Gastroesophageal sphincter (tissue), 4 donors: ENCODE data around the gene SLC7A10. TPM values are rescaled to one million over a fixed set of nuclear protein-coding genes. Genes with fewer than 3 reads are reported as not detected.

ENCODE experiments used
- ATAC-seq: fragments of 150-250 bp; one replicate; pipeline ENCODE4 v1.9.1; 2016; ENCODE audit warnings: mild to moderate bottlenecking, moderate library complexity
- H3K27ac ChIP-seq, 4 donors: fragments of 200-600 bp; sonication (generic) in 3 of 4; 1 replicate in 3 of 4; 2 replicates in 1 of 4; pipeline ENCODE4 v1.5.1; 2016 to 2019
- H3K27me3 ChIP-seq: fragments of 200-600 bp; sonication (generic); one replicate; pipeline ENCODE4 v1.5.1; 2019
- H3K36me3 ChIP-seq, 2 donors: fragments of 200-600 bp; sonication (generic); one replicate each; pipeline ENCODE4 v1.5.1; 2019; ENCODE audit warnings: control low read depth in 1 of 2
- H3K4me1 ChIP-seq, 3 donors: fragments of 200-600 bp; sonication (generic); 1 replicate in 2 of 3; 2 replicates in 1 of 3; pipeline ENCODE4 v1.5.1; 2016 to 2019; ENCODE audit warnings: control low read depth in 2 of 3
- H3K4me3 ChIP-seq, 2 donors: fragments of 200-600 bp; sonication (generic); one replicate each; pipeline ENCODE4 v1.5.1; 2019; ENCODE audit warnings: mild to moderate bottlenecking in 1 of 2, moderate library complexity in 1 of 2
- H3K9me3 ChIP-seq, 3 donors: fragments of 200-600 bp; sonication (generic); one replicate each; pipeline ENCODE4 v1.5.1; 2017 to 2019; ENCODE audit warnings: control low read depth in 2 of 3
- CTCF ChIP-seq, 4 experiments: fragments of 200-600 bp in 2 of 4; fragments of 450-650 bp in 2 of 4; sonication (generic) in 1 of 4; IDR thresholded peaks; one replicate each; pipeline ENCODE4 v1.5.1; 2017 to 2019; ENCODE audit warnings: antibody characterized with exemption in 4 of 4, mild to moderate bottlenecking in 2 of 4, moderate library complexity in 2 of 4
- EP300 ChIP-seq: sonication (generic); formaldehyde crosslinking; IDR thresholded peaks from one replicate; pipeline ENCODE4 v1.6.1; 2017; ENCODE audit warnings: antibody characterized with exemption, mild to moderate bottlenecking
- POLR2A ChIP-seq, 2 donors: fragments of 450-650 bp; IDR thresholded peaks; one replicate each; pipeline ENCODE4 v1.6.1; 2017; ENCODE audit warnings: antibody characterized with exemption in 2 of 2, mild to moderate bottlenecking in 2 of 2, moderate library complexity in 1 of 2
- POLR2AphosphoS5 ChIP-seq: sonication (generic); formaldehyde crosslinking; IDR thresholded peaks from one replicate; pipeline ENCODE4 v1.6.1; 2017; ENCODE audit warnings: antibody characterized with exemption
- whole genome bisulfite sequencing, 2 donors: methylation state at CpG; one replicate each; pipeline ENCODE4 v1.1.5; 2018; ENCODE audit warnings: low coverage in 1 of 2; 5-methylcytosine and 5-hydroxymethylcytosine counted together
- total RNA-seq, 4 donors: library from RNA; depleted of rRNA; stranded (reverse); fragments of >200 nt; gene quantifications; one replicate each; pipeline ENCODE4 v1.1.0, GENCODE V29; 2016

The SLC7A10 gene
- total RNA-seq, 4 donors from 2014 or later = not detected

GRCh38 chr19:33271246-33272021 is 45.8 kb upstream of the SLC7A10 start:
- 76 to 91% methylated on average over 4 to 9 of the region's 12 CpGs for WGBS, 2 donors
- Histone ChIP-seq H3K4me3 (no peak overlapping the region), H3K4me1 (peaks cover 0 to 16% (median 0%) of the 10 kb centered on the region in 3 donors), H3K27ac (no peak overlapping the region), H3K9me3 (no peaks in the 10 kb centered on the region), H3K36me3 (no peaks in the 10 kb centered on the region), H3K27me3 (peaks cover 19% of the 10 kb centered on the region)
- TF ChIP-seq CTCF (IDR thresholded peaks at IDR 0.05) (no peak), POLR2A (IDR thresholded peaks at IDR 0.05) (no peak), EP300 (no peak), POLR2AphosphoS5 (no peak)
- ATAC-seq = no peak

- Histone ChIP-seq H3K27ac (no peak overlapping the region), H3K4me1 (peaks cover 0 to 16% (median 0%) of the 10 kb centered on the region in 3 donors), H3K36me3 (no peaks in the 10 kb centered on the region), H3K9me3 (no peaks in the 10 kb centered on the region), H3K4me3 (no peak overlapping the region), H3K27me3 (peaks cover 16% of the 10 kb centered on the region)
- ATAC-seq = no peak
- no CpG with 5 or more reads among the region's 1 CpG for WGBS, 2 donors
- TF ChIP-seq CTCF (IDR thresholded peaks at IDR 0.05) = no peak
- no peak for TF ChIP-seq POLR2AphosphoS5
- TF ChIP-seq EP300 = no peak
- no peak for TF ChIP-seq POLR2A (IDR thresholded peaks at IDR 0.05)
These were observed 45.1 kb upstream of the SLC7A10 start for GRCh38 chr19:33270769-33271168.

GRCh38 chr19:33269016-33269415 is 43.4 kb upstream of the SLC7A10 start:
- TF ChIP-seq POLR2AphosphoS5 (no peak), POLR2A (IDR thresholded peaks at IDR 0.05) (no peak)
- ATAC-seq = no peak
- Histone ChIP-seq H3K27me3 (peaks cover 14% of the 10 kb centered on the region), H3K36me3 (no peaks in the 10 kb centered on the region), H3K4me1 (peaks cover 0 to 9% (median 0%) of the 10 kb centered on the region in 3 donors), H3K27ac (no peak overlapping the region), H3K9me3 (no peaks in the 10 kb centered on the region), H3K4me3 (no peak overlapping the region)
- no CpG with 5 or more reads among the region's 10 CpGs for WGBS, 2 donors

- H3K36me3 ChIP-seq = no peaks in the 10 kb centered on the region
- no peak overlapping the region for H3K27ac ChIP-seq
These were observed 42.7 kb upstream of the SLC7A10 start for GRCh38 chr19:33268162-33268991.

GRCh38 chr19:33267706-33268105 is 42.1 kb upstream of the SLC7A10 start:
- Histone ChIP-seq H3K4me1 (no peaks in the 10 kb centered on the region), H3K4me3 (no peak overlapping the region), H3K27me3 (peaks cover 14% of the 10 kb centered on the region), H3K27ac (no peak overlapping the region), H3K9me3 (no peaks in the 10 kb centered on the region), H3K36me3 (no peaks in the 10 kb centered on the region)
- ATAC-seq = no peak
- no peak for TF ChIP-seq EP300
- no peak for TF ChIP-seq POLR2A (IDR thresholded peaks at IDR 0.05)
- no peak for TF ChIP-seq POLR2AphosphoS5
- no peak for TF ChIP-seq CTCF (IDR thresholded peaks at IDR 0.05)
- WGBS, 2 donors = 74% methylated on average over 9 of the region's 14 CpGs; no CpG with 5 or more reads in 1 of the 2 donors

More at GRCh38 chr19:33268162-33268991, 42.7 kb upstream of the SLC7A10 start:
- Histone ChIP-seq H3K4me1 (peaks cover 0 to 3% (median 0%) of the 10 kb centered on the region in 3 donors), H3K4me3 (no peak overlapping the region), H3K27me3 (peaks cover 14% of the 10 kb centered on the region), H3K9me3 (no peaks in the 10 kb centered on the region)
- no peak for TF ChIP-seq POLR2AphosphoS5
- ATAC-seq = no peak
- WGBS, 2 donors = 50% methylated on average over 1 of the region's 22 CpGs; no CpG with 5 or more reads in 1 of the 2 donors
